ENCODE measurements around the gene APOBEC3F.
"Not testable (repeated sequence)": the region's sequence is repeated elsewhere in the genome, so short reads cannot be mapped to it uniquely, and the experiment has no call there.

The APOBEC3F gene

DNA sequence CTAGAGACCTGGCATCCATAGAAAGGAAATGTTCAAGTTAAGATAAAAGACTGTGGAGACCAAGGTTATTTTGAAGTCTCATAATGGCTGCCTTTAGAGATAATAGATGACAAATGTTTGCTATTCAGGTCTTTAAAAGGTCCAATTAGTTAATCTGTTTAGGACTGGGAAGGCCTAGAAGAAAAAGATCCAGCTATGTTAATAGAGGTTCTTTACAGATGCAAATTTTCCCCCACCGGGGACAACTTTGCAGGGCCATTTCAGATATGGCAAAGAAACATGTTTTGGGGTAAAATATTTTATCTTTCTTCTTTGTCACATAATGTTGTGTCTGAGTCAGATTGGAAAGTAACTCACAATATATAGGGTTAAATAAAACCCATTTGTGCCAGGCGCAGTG lies 33.3 kb downstream of the APOBEC3F start:
- DNase-seq (ENCODE audit: low read depth): no peak

DNA sequence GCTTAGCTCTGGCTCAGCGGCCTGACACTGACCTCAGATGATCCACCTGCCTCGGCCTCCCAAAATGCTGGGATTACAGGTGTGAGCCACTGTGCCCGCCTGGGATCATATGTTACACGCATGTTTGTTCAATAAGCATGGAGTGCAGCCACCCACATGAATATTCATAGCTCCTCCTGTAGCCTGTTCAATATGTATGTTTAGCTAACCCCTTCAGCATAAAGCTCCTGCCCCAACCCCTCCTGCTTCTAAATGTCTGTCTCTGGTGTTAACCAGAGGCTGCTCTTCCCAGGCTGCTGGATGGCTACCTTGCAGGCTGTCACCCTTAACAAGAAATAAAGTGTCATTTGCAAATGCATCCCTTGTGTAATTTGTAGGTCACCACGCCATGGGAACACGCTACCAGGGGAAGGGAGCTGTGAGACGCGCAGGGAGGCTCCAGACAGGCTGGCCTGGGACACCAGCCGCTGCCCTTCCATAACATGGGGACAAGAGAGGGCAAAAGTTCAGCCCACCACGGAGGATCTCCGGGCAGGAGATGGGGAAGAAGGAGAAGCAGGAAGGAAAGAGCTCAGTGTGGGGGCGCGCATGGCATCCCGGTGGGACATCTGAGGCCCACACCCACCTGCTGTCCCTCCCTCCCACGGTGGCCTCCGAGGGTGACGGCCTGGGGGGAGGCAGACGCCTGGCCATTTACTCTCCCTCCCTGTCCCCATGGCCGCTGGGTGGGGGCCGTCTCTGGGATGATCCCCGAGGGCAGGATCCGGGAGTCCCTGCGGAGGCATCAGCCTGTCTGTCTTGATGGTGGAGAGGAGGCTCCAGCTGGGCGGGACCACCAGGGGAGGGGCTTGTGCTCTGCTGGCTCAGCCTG lies 35.7 kb downstream of the APOBEC3F start:
- DNase-seq (ENCODE audit: low read depth): not testable (repeated sequence)

DNA sequence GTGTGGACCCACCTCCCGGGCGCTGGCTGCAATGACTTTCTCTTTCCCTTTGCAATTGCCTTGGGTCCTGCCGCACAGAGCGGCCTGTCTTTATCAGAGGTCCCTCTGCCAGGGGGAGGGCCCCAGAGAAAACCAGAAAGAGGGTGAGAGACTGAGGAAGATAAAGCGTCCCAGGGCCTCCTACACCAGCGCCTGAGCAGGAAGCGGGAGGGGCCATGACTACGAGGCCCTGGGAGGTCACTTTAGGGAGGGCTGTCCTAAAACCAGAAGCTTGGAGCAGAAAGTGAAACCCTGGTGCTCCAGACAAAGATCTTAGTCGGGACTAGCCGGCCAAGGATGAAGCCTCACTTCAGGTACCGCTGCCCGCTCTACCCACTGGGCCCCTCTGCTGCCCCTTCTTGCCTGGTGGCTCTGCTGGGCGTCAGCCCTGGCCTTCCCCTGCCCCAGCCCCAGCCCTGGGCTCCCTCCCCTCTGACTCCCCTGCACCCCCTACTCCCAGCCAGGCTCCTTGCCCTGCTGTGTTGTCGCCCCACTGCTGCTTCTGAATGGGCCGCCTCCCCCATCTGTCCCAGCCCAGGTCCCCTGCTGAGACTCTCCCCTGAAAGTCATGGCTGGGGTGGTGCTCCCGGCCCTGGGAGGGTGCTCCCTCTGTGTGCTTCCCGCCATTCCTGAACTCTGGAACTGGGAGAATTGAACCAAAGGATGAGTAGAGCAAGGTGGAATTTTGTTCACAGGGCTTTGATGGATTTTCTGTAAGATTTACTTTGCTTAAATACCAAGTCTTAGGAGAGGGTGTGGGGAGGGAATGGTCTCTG lies 36.6 kb downstream of the APOBEC3F start, which contains the start of gene APOBEC3G:
APOBEC3G (plus strand) TSS at position 250 of the 815 bp plus-strand sequence; CDS start at position 337, 87 bp downstream.
- DNase-seq (ENCODE audit: low read depth): not testable (repeated sequence)

DNA sequence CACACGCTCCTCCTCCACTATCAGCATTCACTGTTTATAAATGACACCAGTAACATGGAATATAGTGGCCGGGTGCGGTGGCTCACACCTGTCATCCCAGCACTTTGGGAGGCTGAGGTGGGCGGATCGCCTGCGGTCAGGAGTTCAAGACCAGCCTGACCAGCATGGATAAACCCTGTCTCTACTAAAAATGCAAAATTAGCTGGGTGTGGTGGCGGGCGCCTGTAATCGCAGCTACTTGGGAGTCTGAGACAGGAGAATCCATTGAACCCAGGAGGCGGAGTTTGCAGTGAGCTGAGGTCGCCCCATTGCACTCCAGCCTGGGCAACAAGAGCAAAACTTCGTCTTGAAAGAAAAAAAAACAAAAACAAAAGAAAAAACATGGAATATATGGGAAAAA lies 37.2 kb downstream of the APOBEC3F start:
- DNase-seq (ENCODE audit: low read depth): not testable (repeated sequence)

DNA sequence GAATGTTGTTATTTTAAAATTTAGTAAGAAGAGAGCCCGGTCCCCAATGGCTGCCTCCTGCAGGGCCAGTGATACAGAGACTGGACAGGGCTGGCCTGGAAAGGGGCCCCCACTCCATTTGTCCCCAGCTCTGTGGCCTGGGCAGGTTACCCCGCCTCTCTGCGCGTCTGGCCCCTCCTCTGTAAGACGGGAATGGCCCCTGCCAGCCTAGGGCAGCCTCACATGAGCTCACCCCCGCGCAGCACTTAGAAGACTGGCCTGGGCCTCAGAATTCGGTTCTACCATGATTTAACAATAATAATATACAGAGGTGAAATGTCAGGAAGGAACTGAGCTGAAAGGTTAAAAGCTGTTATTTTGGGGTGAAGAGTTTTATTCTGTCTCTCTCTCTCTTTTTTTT lies 37.7 kb downstream of the APOBEC3F start:
- no peak for DNase-seq (ENCODE audit: low read depth)

DNA sequence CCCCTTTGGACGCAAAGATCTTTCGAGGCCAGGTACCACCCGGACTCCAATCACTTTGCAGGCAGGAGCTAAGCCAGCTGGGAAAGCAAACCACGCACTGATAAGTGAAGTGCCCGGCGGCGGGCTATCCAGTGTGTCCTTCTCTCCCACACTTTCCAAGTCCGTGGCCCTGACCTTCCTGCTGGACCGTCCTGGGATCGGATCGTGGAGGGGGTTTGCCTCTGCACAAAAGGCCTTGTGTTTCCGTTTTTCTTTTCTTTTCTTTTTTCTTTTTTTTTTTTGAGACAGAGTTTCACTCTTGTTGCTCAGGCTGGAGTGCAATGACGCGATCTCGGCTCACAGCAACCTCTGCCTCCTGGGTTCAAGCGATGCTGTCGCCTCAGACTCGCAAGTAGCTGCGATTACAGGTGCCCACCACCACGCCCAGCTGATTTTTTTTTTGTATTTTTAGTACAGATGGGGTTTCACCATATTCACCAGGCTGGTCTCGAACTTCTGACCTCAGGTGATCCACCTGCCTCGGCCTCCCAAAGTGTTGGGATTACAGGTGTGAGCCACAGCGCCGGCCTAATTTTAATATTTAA lies 38.5 kb downstream of the APOBEC3F start:
- not testable (repeated sequence) for DNase-seq (ENCODE audit: low read depth)

DNA sequence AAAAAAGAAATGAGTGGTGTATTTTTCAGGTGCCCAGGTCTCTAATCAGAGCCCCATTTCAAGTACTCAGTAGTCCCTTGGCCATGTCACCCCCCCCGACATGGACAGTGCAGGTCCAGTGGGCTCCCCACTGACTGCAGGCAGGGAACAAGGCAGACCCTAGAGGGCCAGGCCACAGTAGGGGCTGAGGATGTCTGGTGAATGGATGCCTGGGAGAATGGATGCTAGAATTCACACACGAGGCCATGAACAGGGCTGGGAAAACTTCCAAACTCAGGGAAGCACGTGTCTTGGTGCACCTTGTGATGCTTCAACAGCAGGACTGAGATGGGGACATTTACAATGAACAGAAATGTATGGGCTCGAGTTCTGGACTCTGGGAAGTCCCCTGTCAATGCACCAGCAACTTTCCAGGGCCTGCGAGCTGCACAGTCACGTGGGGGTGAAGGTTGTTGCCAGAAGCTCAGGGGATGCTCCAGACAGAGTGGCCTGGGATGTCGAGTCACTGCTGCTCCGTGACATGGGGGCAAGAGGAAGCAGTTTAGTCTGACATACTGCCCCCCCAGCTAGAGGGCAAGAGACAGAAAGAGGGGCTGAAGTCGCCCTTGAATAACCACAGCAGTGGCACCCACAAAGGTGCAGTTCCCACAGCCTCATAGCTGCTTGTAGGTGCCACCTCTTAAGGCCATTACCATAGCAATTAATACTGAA lies 39.5 kb downstream of the APOBEC3F start:
- no peak for DNase-seq (ENCODE audit: low read depth)

DNA sequence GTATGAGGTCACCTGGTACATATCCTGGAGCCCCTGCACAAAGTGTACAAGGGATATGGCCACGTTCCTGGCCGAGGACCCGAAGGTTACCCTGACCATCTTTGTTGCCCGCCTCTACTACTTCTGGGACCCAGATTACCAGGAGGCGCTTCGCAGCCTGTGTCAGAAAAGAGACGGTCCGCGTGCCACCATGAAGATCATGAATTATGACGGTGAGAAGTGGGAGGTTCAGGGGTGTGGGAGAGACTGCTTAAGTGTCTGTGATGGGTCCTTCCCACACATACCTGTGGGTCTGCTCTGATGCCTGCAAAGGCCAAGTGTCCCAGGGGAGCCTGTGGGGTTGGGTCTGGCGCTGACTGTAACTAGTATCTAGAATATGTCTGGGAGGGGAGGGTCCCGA lies 40.4 kb downstream of the APOBEC3F start:
- DNase-seq (ENCODE audit: low read depth): no peak

DNA sequence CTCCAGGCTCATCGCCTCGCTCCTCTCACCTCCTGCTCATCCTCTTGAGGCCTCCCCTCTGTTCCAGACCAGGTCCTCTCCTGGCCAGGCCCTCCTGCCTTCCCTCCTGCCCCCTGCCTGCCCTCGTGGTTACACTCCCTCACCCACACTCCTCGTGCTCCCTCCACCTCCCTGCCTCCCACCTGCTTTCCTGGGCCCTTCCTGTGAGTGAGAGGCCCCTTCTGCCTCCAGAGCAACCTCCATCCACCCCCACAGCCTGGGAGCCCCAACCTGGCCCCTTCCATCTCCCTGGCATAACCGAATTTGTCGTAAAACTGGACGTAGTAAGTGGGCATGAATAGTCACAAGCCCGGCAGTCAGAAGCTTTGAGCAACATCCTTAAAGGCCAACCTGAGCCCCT lies 40.9 kb downstream of the APOBEC3F start:
- DNase-seq (ENCODE audit: low read depth): no peak

DNA sequence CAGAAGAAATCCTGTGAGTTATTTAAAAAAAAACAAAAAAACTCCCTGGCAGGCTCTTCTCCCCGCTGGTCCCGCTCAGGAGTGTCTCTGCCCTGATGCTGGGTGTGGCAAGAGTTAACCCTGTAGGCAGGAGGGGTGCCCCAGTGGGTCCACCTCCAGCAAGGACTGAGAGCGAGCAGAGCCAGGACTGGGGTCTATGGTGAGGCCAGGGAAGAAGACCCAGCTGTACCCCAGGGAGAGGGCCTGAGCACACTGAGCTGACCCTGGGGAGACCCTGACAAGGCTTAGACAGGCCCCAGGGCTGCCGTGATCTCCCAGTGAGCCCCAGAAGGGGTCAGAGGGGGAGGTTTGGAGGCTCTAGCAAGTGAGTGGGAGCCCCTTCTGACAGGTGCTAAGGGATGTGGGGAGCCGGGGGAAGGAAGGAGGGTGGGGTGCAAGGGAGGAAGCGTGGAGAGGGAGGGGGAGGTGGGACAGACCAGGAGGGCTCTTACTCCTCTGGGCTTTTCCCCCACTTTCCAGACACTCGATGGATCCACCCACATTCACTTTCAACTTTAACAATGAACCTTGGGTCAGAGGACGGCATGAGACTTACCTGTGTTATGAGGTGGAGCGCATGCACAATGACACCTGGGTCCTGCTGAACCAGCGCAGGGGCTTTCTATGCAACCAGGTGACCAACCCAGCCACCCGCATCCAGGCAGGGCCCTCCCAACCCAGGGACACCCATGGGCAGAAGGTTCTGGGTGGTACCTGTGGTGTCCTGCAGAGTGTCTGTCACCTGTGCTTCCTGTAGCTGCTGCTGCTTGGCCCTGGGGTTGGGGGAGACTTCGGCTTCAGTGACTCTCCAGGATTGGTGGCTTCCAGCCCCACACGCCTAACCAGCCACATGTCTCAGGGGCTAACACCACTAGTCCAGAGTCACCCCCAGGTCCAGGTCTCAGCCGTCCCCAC lies 42.8 kb downstream of the APOBEC3F start:
- no peak for DNase-seq (ENCODE audit: low read depth)

DNA sequence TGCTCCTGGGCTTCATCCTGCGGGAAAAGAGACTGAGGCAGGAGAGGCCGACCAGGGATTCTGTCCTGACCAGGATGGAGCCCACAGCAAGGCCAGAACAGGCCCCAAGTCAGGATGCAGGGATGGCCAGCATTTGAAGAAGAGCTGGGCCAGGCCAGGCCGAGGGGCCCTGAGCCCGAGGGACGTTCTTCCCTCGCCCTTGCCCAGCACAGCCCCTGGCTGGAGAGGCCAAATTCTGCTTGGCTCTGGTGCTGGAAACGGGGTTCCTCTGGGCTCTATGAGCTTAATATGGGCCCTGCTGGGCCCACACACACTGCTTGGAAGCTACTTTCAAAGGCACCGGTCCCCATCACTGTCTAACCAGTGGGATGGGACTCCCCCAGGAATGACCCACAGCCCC lies 44.0 kb downstream of the APOBEC3F start:
- no peak for DNase-seq (ENCODE audit: low read depth)

DNA sequence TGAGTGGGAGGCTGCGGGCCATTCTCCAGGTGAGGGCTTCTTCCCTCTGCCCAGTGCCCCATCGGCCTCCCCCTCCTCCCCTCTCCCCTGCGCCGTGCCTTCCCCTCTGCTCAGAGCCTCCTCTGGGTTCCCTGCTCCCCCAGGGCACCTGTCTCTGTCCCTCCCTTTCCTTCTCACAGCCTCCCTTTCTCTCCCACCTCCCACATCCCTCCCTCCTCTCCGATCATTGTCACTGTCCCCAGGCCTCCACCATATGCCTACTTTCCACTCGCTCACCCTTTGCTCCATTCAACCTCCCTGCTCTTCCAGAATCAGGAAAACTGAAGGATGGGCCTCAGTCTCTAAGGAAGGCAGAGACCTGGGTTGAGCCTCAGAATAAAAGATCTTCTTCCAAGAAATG lies 46.4 kb downstream of the APOBEC3F start:
- no peak for DNase-seq (ENCODE audit: low read depth)

DNA sequence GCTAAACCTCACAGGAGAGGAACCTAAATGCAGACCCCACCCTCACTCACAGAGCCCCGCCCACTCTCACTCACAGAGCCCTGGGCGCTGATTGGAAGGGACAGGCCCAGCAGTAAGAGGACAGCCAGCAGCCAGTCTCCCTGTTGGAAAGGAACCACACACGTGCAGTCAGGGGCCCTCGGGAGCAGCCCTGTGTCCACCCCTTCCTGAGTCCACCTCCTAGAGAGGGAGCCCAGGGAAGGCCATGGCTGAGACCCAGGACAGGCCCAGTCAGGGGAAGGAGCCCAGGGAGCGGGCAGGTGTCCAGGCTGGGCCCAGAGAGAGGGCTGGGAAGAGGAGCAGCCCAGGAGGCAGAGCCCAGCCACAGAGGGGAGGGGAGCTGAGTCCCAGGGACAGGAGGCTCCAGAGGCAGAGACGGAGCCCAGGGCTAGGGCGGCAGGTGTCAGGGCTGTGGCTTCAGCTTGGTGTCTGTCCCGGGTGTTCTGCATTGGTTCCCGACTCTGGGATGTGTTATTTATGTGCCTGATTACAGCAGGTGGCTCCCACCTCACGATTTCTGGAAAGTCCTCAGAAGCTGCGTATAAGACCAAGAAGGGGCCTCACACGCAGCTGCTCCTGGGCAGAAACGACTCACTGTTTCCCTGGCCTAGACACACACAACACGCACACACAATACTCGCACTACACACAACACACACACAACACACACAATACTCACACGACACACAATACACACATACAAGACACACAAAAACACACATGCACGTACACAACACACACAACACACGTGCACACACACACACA lies 47.4 kb downstream of the APOBEC3F start:
- no peak for DNase-seq (ENCODE audit: low read depth)

DNA sequence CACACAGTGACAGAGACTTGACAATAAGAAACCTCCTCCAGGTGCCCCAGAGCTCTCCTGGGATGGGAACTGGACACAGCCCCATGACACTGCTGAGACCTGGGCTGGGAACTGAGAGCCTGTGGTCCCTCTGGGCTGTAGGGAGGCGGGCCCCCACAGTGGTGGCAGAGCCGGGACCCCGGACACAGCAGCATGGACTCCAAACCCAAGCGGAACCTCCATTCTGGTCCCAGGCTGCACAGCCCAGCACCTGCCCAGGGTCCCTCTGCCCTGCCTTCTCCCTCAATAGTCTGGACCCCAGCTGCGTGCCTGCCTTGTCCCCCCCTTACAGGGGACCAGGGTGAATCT lies 48.0 kb downstream of the APOBEC3F start:
- DNase-seq (ENCODE audit: low read depth): no peak

DNA sequence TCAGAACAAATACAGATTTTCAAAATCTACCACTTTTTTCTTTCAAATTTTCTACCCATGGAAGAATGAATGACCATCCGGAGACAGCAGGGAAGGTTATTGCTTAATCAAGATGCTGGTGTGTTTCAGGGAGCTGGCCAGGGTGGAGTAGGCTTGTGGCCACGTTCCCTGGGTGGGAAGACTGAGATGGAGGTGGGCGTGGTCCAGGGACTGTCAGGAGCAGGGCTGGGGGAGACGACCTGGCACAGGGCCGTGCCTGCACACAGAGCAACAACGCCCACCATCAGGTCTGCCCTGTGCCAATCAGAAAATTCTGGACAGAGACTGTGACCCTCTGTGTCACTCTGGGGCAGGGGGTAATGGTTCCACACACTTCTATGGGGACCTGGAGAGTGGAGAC lies 49.3 kb downstream of the APOBEC3F start:
- DNase-seq (ENCODE audit: low read depth): no peak

DNA sequence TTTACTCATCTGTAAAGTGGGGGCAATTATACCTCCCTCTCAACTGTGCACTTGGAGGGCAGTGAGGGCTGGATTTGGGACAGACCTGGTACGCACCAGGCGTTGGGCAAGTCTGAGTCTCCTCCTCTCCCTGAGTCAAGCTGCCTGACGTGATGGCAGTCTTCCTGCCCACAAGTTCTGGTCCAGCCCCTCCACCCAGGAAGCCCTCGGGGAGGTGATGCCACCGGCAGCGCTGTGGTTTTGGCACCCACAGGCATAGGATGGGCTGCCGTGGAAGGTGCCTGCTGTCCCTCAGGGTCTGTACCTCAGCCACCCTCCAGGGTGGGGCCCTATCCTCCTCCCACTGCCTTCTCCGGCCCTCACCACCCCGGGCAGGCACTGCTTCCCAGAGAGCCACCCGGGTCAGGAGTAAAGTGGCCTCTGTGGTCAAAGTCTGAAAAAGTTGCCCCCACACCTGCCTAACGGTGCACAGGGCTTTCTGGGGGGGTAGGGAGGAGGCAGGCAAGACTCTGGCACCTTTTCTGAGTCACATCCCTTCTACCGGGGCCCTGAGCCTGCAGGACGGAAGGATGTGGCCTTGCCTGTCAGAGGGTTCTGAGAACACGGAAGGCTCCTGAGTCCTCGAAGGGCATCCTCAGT lies 49.9 kb downstream of the APOBEC3F start:
- peak; percentile 55 for DNase-seq (ENCODE audit: low read depth)

DNA sequence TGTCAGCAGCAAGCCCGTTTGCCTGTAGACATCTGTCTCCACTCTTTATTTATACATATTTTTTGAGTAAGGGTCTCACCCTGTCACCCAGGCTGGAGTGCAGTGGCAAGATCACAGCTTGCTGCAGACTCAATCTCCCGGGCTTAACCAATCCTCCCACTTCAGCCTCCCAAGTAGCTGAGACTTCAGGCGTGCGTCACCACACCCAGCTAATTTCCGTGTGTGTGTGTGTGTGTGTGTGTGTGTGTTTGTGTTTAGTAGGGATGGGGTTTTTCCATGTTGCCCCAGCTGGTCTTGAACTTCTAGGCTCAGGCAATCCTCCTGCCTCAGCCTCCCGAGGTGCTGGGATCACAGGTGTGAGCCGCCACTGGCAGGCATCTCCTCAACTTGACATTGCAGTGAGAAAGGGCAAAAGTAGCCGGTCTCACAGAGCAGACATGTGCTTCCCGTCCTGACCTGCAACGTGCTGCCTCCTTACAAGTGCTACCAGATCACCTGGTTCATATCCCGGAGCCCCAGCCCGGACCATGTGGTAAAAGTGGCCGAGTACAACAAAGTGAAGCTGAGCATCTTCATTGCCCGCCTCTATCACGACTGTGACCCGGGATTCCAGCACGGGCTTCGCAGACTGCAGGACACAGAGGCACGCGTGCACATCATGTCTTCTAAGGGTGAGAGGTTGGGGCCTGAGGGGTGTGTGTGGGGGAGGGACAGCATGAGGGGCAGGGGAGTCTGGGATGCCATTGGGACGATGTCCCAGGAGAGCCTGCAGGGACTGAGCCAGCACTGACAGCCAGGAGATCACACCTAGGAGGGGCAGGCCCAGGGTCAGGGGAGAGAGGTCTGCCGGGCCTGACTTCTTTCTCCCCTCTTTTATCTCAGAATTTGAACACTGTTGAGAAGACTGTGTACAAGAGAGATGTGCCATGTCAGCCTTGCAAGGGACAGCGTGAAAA lies 50.7 kb downstream of the APOBEC3F start:
- no peak for DNase-seq (ENCODE audit: low read depth)

DNA sequence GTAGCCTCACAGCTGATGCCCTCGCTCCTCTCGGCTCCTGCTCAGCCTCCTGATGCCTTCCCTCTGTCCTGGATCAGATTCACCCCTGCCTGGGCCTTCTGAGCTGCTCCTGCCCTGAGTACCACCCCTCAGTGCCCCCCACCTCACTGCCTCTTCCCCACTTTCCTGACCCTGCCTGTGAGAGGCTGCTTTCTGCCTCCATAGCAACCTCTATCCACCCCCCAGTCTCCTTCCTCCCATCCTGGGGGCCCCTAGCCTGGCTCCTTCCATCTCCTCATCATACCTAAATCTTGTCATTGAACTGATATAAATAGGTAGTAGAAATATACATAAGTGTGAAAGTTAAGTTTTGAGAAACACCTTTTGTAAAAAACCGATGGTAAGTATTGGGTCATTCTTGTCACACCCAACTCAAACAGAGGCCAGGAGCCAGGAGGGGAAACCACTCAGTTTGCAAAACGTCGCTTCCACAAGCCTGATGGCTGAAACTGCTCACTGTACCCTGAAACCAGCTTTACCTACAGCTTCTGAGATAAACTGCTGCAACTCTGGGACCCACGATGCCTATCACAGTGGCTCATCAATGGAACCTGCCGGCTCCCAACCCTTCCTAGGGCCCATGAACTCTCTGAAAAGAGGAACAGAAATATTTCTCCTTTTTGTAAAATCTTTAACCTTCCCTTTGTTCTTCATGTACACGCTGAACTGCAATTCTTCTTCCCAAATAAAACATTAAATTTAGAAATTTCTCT lies 51.6 kb downstream of the APOBEC3F start:
- no peak for DNase-seq (ENCODE audit: low read depth)
